H9 (cell line): ENCODE data around the gene RRH. TPM values are rescaled to one million over a fixed set of nuclear protein-coding genes. Genes with fewer than 3 reads are reported as not detected.

ENCODE experiments used
- DNase-seq: peaks from one replicate; pipeline ENCODE4 v3.0.0-alpha.2; 2017
- H2AFZ ChIP-seq: one replicate; pipeline ENCODE4 v1.6.1; 2013; ENCODE audit warnings: mild to moderate bottlenecking, low read length, control low read depth, moderate library complexity
- H2AK5ac ChIP-seq: 2 replicates; pipeline ENCODE4 v1.6.1; 2013; ENCODE audit warnings: low read length, control low read depth, mixed read lengths; ENCODE audit not compliant: insufficient read length
- H2BK120ac ChIP-seq: one replicate; pipeline ENCODE4 v1.6.1; 2013; ENCODE audit warnings: low read depth, mild to moderate bottlenecking, low read length, control low read depth, inconsistent platforms; ENCODE audit not compliant: poor library complexity, severe bottlenecking
- H2BK12ac ChIP-seq: 2 replicates; pipeline ENCODE4 v1.6.1; 2013; ENCODE audit warnings: low read length, control low read depth, mixed read lengths, low read depth; ENCODE audit not compliant: insufficient read length
- H2BK15ac ChIP-seq: 2 replicates; pipeline ENCODE4 v1.6.1; 2013; ENCODE audit warnings: low read depth, low read length, control low read depth
- H2BK20ac ChIP-seq: one replicate; pipeline ENCODE4 v1.6.1; 2013; ENCODE audit warnings: low read depth, mild to moderate bottlenecking, low read length, control low read depth, inconsistent platforms; ENCODE audit not compliant: poor library complexity, severe bottlenecking
- H2BK5ac ChIP-seq: 2 replicates; pipeline ENCODE4 v1.6.1; 2013; ENCODE audit warnings: low read length, control low read depth, mixed read lengths; ENCODE audit not compliant: insufficient read length
- H3K14ac ChIP-seq: 2 replicates; pipeline ENCODE4 v1.6.1; 2013; ENCODE audit warnings: low read length, control low read depth; ENCODE audit not compliant: insufficient read depth
- H3K18ac ChIP-seq: 2 replicates; pipeline ENCODE4 v1.6.1; 2013; ENCODE audit warnings: low read depth, mild to moderate bottlenecking, mixed read lengths, low read length, control low read depth; ENCODE audit not compliant: insufficient read length
- H3K23ac ChIP-seq: 2 replicates; pipeline ENCODE4 v1.6.1; 2013; ENCODE audit warnings: low read length, control low read depth, mixed read lengths, low read depth; ENCODE audit not compliant: insufficient read length
- H3K23me2 ChIP-seq: 2 replicates; pipeline ENCODE4 v1.6.1; 2013; ENCODE audit warnings: low read depth, mild to moderate bottlenecking, mixed read lengths, low read length, control low read depth; ENCODE audit not compliant: insufficient read length, poor library complexity, severe bottlenecking
- H3K27ac ChIP-seq: 2 replicates; pipeline ENCODE4 v1.5.1; 2013; ENCODE audit warnings: low read length, control low read depth, mixed read lengths, low read depth; ENCODE audit not compliant: insufficient read length
- H3K27me3 ChIP-seq: 2 replicates; pipeline ENCODE4 v1.6.1; 2013; ENCODE audit warnings: low read length, control low read depth, inconsistent platforms; ENCODE audit not compliant: insufficient read depth
- H3K4ac ChIP-seq: 2 replicates; pipeline ENCODE4 v1.6.1; 2013; ENCODE audit warnings: low read depth, mild to moderate bottlenecking, control low read depth, inconsistent platforms, low read length, moderate library complexity
- H3K4me1 ChIP-seq: 2 replicates; pipeline ENCODE4 v1.6.1; 2013; ENCODE audit warnings: low read length, control low read depth, inconsistent platforms; ENCODE audit not compliant: insufficient read depth
- H3K4me2 ChIP-seq: 2 replicates; pipeline ENCODE4 v1.6.1; 2013; ENCODE audit warnings: low read length, control low read depth, mixed read lengths; ENCODE audit not compliant: insufficient read length, insufficient read depth
- H3K56ac ChIP-seq: 2 replicates; pipeline ENCODE4 v1.6.1; 2013; ENCODE audit warnings: low read depth, mild to moderate bottlenecking, mixed read lengths, low read length, control low read depth; ENCODE audit not compliant: insufficient read length
- H3K79me1 ChIP-seq: 2 replicates; pipeline ENCODE4 v1.6.1; 2013; ENCODE audit warnings: low read depth, mild to moderate bottlenecking, moderate library complexity, low read length, control low read depth, inconsistent platforms; ENCODE audit not compliant: insufficient read depth, poor library complexity, severe bottlenecking
- H3K79me2 ChIP-seq: 2 replicates; pipeline ENCODE4 v1.6.1; 2013; ENCODE audit warnings: low read length, control low read depth, inconsistent platforms; ENCODE audit not compliant: insufficient read depth
- H3K9ac ChIP-seq: 2 replicates; pipeline ENCODE4 v1.6.1; 2013; ENCODE audit warnings: low read length, control low read depth, mixed read lengths; ENCODE audit not compliant: insufficient read length; ENCODE audit errors: extremely low read depth
- H3K9me3 ChIP-seq: one replicate; pipeline ENCODE4 v1.6.1; 2013; ENCODE audit warnings: low read depth, low read length, inconsistent platforms; ENCODE audit not compliant: control insufficient read depth
- H3T11ph ChIP-seq: one replicate; pipeline ENCODE4 v1.6.1; 2013; ENCODE audit warnings: mild to moderate bottlenecking, low read length, control low read depth, inconsistent platforms
- H4K20me1 ChIP-seq: one replicate; pipeline ENCODE4 v1.6.1; 2013; ENCODE audit not compliant: control insufficient read depth, insufficient read length, insufficient read depth
- H4K5ac ChIP-seq: 2 replicates; pipeline ENCODE4 v1.6.1; 2013; ENCODE audit warnings: low read depth, mild to moderate bottlenecking, mixed read lengths, low read length, control low read depth; ENCODE audit not compliant: insufficient read length
- H4K8ac ChIP-seq: replicated peaks from 2 replicates; pipeline ENCODE4 v1.6.1; 2013; ENCODE audit warnings: low read length, control low read depth, mixed read lengths, low read depth; ENCODE audit not compliant: insufficient read length
- H4K91ac ChIP-seq: 2 replicates; pipeline ENCODE4 v1.6.1; 2013; ENCODE audit warnings: low read depth, mild to moderate bottlenecking, moderate library complexity, mixed read lengths, low read length, control low read depth; ENCODE audit not compliant: insufficient read length
- H3K27ac Mint-ChIP-seq, 3 experiments: 2 replicates in 2 of 3; 3 replicates in 1 of 3; pipeline ENCODE4 v1.8.0; 2020 to 2021; ENCODE audit warnings: mixed read lengths in 3 of 3, mild to moderate bottlenecking in 1 of 3, moderate library complexity in 1 of 3
- H3K27me3 Mint-ChIP-seq: 2 replicates; pipeline ENCODE4 v1.8.0; 2021; ENCODE audit warnings: low read depth, mild to moderate bottlenecking, moderate library complexity, mixed read lengths
- H3K36me3 Mint-ChIP-seq, 3 experiments: 2 replicates in 2 of 3; 3 replicates in 1 of 3; pipeline ENCODE4 v1.8.0; 2020 to 2021; ENCODE audit warnings: low read depth in 3 of 3, mixed read lengths in 3 of 3; ENCODE audit not compliant: insufficient read depth in 1 of 3
- H3K4me1 Mint-ChIP-seq, 2 experiments: 2 replicates each; pipeline ENCODE4 v1.8.0; 2020; ENCODE audit warnings: mixed read lengths in 2 of 2
- H3K4me3 Mint-ChIP-seq, 2 experiments: 2 replicates in 1 of 2; 3 replicates in 1 of 2; pipeline ENCODE4 v1.8.0; 2020 to 2021; ENCODE audit warnings: mild to moderate bottlenecking in 2 of 2, mixed read lengths in 2 of 2, moderate library complexity in 1 of 2
- H3K9me3 Mint-ChIP-seq, 2 experiments: 2 replicates in 1 of 2; 3 replicates in 1 of 2; pipeline ENCODE4 v1.8.0; 2020; ENCODE audit warnings: mild to moderate bottlenecking in 2 of 2, mixed read lengths in 2 of 2, moderate library complexity in 1 of 2
- WGBS: extraction: QIAGEN DNeasy Blood & Tissue Kit; methylation state at CpG from one replicate; pipeline ENCODE4 v1.1.7; 2013; ENCODE audit warnings: missing lambda C conversion rate, low lambda C conversion rate, mixed read lengths; ENCODE audit not compliant: insufficient read length; ENCODE audit errors: extremely low coverage; 5-methylcytosine and 5-hydroxymethylcytosine counted together
- total RNA-seq: library from RNA; stranded (reverse); gene quantifications from 2 replicates; pipeline ENCODE4 v1.2.1, GENCODE V29; 2021
- TF ChIP-seq, protein P1 (sequence below): fragments of 200-600 bp; sonication (generic); conservative IDR thresholded peaks from 3 replicates; pipeline ENCODE4 v1.8.0; 2021; ENCODE audit warnings: antibody characterized with exemption, mild to moderate bottlenecking

RRH gene
- total RNA-seq, 1 experiment from 2014 or later = not detected

DNA sequence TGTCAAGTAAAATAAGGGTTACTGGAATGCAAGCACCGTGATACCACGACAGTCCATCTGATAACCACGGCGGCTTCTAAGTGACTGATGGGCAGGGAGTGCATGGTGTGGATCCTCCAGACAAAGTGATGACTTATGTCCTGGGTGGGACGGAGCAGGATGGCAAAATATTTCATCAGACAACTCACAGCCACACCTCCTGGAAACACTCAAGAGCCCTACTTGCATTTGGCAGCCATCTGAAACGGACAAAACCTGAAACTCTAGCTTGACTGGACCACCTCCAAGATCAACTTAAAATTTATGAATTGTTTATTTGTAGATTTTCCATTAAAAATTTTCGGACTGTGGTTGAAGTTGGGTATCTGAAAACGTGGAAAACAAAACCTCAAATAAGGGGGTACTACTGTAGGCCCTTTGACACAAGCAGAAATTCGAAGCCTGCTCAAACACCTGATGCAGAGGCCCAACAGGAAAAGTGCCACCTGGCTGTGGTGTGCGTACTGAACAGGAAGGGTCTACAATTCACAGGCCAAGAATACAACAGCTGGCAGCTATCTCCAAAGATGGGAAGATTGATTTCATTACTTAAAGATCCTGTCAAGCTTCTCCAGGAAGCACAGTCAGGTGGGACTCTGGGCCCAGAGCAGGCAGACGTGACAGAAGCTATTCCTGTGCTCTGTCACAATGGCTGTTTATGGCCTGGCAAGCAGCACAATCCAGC is 46.2 kb downstream of the RRH start:
- Histone ChIP-seq H3K9ac (no peak overlapping the region), H2BK120ac (no peak overlapping the region), H3K4me1 (no peaks in the 10 kb centered on the region), H4K20me1 (no peaks in the 10 kb centered on the region), H2BK12ac (no peak overlapping the region), H2AK5ac (no peak overlapping the region), H4K91ac (no peak overlapping the region), H2BK5ac (no peak overlapping the region), H3K27me3 (no peaks in the 10 kb centered on the region), H3K23ac (no peak overlapping the region), H3K18ac (no peak overlapping the region), H2BK15ac (no peak overlapping the region), H2AFZ (no peak overlapping the region), H2BK20ac (no peak overlapping the region), H3K14ac (no peak overlapping the region), H3K23me2 (peaks cover under 1% of the 10 kb centered on the region), H3K79me1 (no peaks in the 10 kb centered on the region), H3T11ph (no peak overlapping the region), H4K5ac (no peak overlapping the region), H3K4me2 (no peak overlapping the region), H3K56ac (no peak overlapping the region), H3K9me3 (no peaks in the 10 kb centered on the region), H4K8ac (no peak overlapping the region), H3K27ac (no peak overlapping the region), H3K4ac (no peak overlapping the region), H3K79me2 (no peaks in the 10 kb centered on the region)
- H3K36me3 Mint-ChIP-seq = peaks cover 0 to 5% (median 0%) of the 10 kb centered on the region in 3 experiments; a peak in 2 of 7 replicates
- no peak overlapping the region for H3K27ac Mint-ChIP-seq
- H3K27me3 Mint-ChIP-seq = no peaks in the 10 kb centered on the region; the same call in 1 of the 2 replicates
- H3K4me1 Mint-ChIP-seq = no peaks in the 10 kb centered on the region
- WGBS = no CpG with 5 or more reads among the region's 11 CpGs
- H3K4me3 Mint-ChIP-seq = no peak overlapping the region
- DNase-seq = no peak
- peaks cover 0 to 3% of the 10 kb centered on the region in 2 experiments; a peak in 2 of 5 replicates for H3K9me3 Mint-ChIP-seq
- TF ChIP-seq, protein P1, sequence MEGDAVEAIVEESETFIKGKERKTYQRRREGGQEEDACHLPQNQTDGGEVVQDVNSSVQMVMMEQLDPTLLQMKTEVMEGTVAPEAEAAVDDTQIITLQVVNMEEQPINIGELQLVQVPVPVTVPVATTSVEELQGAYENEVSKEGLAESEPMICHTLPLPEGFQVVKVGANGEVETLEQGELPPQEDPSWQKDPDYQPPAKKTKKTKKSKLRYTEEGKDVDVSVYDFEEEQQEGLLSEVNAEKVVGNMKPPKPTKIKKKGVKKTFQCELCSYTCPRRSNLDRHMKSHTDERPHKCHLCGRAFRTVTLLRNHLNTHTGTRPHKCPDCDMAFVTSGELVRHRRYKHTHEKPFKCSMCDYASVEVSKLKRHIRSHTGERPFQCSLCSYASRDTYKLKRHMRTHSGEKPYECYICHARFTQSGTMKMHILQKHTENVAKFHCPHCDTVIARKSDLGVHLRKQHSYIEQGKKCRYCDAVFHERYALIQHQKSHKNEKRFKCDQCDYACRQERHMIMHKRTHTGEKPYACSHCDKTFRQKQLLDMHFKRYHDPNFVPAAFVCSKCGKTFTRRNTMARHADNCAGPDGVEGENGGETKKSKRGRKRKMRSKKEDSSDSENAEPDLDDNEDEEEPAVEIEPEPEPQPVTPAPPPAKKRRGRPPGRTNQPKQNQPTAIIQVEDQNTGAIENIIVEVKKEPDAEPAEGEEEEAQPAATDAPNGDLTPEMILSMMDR = no peak
